Spleen (tissue), 7 donors: ENCODE measurements around the gene ARHGEF38.

Experiments
- CTCF ChIP-seq, 11 experiments: fragments of 200-600 bp in 7 of 11; fragments of 450-650 bp in 4 of 11; sonication (generic) in 4 of 11; IDR thresholded peaks in 8 of 11; conservative IDR thresholded peaks in 3 of 11; 1 replicate in 7 of 11; 2 replicates in 4 of 11; pipeline versions ENCODE4 v1.4.0 to v1.8.0; 2016 to 2021; ENCODE audit warnings: antibody characterized with exemption in 11 of 11, inconsistent platforms in 4 of 11, mild to moderate bottlenecking in 1 of 11
- POLR2A ChIP-seq, 3 donors: fragments of 450-650 bp; IDR thresholded peaks; one replicate each; pipeline ENCODE4 v1.5.1; 2017; ENCODE audit warnings: antibody characterized with exemption in 3 of 3, mild to moderate bottlenecking in 1 of 3
- POLR2AphosphoS5 ChIP-seq, 3 donors: sonication (generic); formaldehyde crosslinking; IDR thresholded peaks; one replicate each; pipeline ENCODE4 v1.5.1; 2017; ENCODE audit warnings: antibody characterized with exemption in 3 of 3
- donor health status: DM: no; HTN: no; CAD: no; lungs with moderate emphysema.
- donor health status: DM: no; HTN: no; CAD: no.
- donor health status: DM: no; HTN: no; CAD: no.

- no peak for TF ChIP-seq POLR2AphosphoS5 (IDR thresholded peaks at IDR 0.05)
- TF ChIP-seq CTCF (IDR thresholded peaks at IDR 0.05 in 8 of 11, conservative IDR thresholded peaks at IDR 0.05 in 3 of 11): no peak
- TF ChIP-seq POLR2A (IDR thresholded peaks at IDR 0.05): no peak
These were observed 42.7 kb upstream of the ARHGEF38 start for GRCh38 chr4:105509714-105510113.
